GM13977 (cell line): Measurements from ENCODE around the gene TBC1D30.

Experiments
- DNase-seq: peaks from one replicate; pipeline ENCODE4 v3.0.0; 2012; ENCODE audit warnings: low spot score
- CTCF ChIP-seq: IDR thresholded peaks from 2 replicates; pipeline ENCODE4 v1.5.1; 2012; ENCODE audit warnings: mild to moderate bottlenecking, control low read depth; ENCODE audit not compliant: insufficient read depth; ENCODE audit errors: extremely low read depth, missing control alignments
- in situ Hi-C: fragments of 300-500 bp; cut with MboI; formaldehyde crosslinking; loops from one replicate; pipeline ENCODE4 v1.12.0; 2022; ENCODE audit warnings: low sequenced_read_pairs, low pct_unique_long_range_greater_than_20kb, mixed read lengths, inconsistent platforms; ENCODE audit not compliant: unreplicated experiment

TBC1D30 gene

DNA sequence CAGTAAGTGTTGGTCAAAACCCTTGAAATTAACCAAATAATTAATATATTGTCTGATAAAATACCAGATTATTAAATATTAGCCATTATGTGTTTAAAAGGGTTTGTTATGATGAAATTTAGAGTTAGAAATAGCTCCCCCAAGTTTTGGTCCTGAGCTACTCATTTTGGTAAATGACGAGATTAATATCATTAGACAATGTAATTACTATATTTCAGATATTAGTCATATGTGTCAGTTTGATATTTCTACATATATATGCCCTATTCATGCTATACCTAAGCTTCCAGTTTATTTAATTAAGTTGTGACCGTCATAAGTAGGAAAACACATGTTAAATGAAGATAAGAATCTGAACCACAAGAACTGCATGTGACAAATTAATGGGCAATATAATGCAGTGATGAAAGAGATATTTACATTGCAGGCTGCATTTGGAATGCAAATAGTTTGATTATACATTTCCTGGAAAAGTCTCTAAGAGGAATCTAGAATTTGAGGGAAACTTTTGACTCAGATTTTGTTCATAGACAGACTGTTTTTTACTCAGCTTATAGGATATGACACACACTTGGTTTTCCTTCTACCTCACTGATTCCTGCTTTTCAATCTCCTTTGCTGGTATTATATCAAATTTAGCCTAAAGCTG lies 70.5 kb downstream of the TBC1D30 start:
- no peak for TF ChIP-seq CTCF
- DNase-seq: no peak
- in situ Hi-C loops: loop anchor here (25.0 kb wide), 2 partner anchors 342 to 1192 kb away; no protein-coding TSS in a partner anchor

- TF ChIP-seq CTCF: no peak
- no peak for DNase-seq
- in situ Hi-C loops: loop anchor here (25.0 kb wide), 2 partner anchors 342 to 1192 kb away; no protein-coding TSS in a partner anchor
Measured at GRCh38 chr12:64895526-64895925, 71.1 kb downstream of the TBC1D30 start.

DNA sequence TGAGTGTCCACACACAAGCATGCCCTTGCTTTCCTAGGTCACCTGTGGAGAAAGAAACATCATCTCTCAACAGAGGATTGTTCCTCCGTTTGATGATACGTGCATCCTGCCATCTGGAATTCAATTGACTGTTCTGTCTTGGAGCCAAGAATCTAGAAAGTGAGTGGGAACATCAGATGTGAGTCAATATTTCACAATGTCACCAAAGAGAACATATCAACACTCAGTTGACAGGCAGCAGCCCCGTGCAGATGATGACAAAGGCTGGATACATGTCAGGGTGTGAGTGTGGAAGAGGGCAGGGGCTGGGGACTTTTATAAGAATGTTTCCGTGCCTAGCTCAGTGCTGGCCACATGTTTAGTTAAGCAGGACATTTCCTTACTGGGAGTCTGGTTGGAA lies 76.1 kb downstream of the TBC1D30 start:
- in situ Hi-C loops: no loop called here
- no peak for DNase-seq
- TF ChIP-seq CTCF: no peak

- DNase-seq: no peak
- in situ Hi-C loops: no loop called here
- TF ChIP-seq CTCF: no peak
Measured at GRCh38 chr12:64903479-64904152, 79.2 kb downstream of the TBC1D30 start.

GRCh38 chr12:64907097-64907496 lies 82.7 kb downstream of the TBC1D30 start:
- no peak for TF ChIP-seq CTCF
- no peak for DNase-seq
- in situ Hi-C loops: no loop called here

- in situ Hi-C loops: no loop called here
- no peak for DNase-seq
- TF ChIP-seq CTCF: no peak
Measured at GRCh38 chr12:64909124-64909523, 84.7 kb downstream of the TBC1D30 start.
